Measurements from ENCODE around the gene DCC. TPM values are rescaled to one million over a fixed set of nuclear protein-coding genes. Genes with fewer than 3 reads are reported as not detected.

Gene DCC
- total RNA-seq, 3 donors from 2014 or later, result under 0.01 to 1.6 (median 0.15) TPM

- TF ChIP-seq POLR2AphosphoS5 (IDR thresholded peaks at IDR 0.05), result no peak
- TF ChIP-seq CTCF (IDR thresholded peaks at IDR 0.05), result no peak
- no peak for TF ChIP-seq POLR2A (IDR thresholded peaks at IDR 0.05)
- no peaks in the 10 kb centered on the region for H3K9me3 ChIP-seq
- no peak for DNase-seq (ENCODE audit: low spot score in 2 of 2)
- no peaks in the 10 kb centered on the region for H3K36me3 ChIP-seq
- no peak overlapping the region for H3K27ac ChIP-seq
- H3K27me3 ChIP-seq, result no peaks in the 10 kb centered on the region
- no peaks in the 10 kb centered on the region for H3K4me1 ChIP-seq
- no peak overlapping the region for H3K4me3 ChIP-seq
- intact Hi-C loops (cut with DNase I; ENCODE audit: low total_unique reads), result no loop called here
These were observed 338.6 kb downstream of the DCC start for GRCh38 chr18:52678551-52678950.

GRCh38 chr18:52679354-52679753, 339.4 kb downstream of the DCC start:
- no peak overlapping the region for H3K4me3 ChIP-seq
- intact Hi-C loops (cut with DNase I; ENCODE audit: low total_unique reads), result no loop called here
- TF ChIP-seq POLR2A (IDR thresholded peaks at IDR 0.05) (no peak), POLR2AphosphoS5 (IDR thresholded peaks at IDR 0.05) (no peak), CTCF (IDR thresholded peaks at IDR 0.05) (no peak)
- H3K36me3 ChIP-seq, result no peaks in the 10 kb centered on the region
- DNase-seq (ENCODE audit: low spot score in 2 of 2), result no peak
- no peaks in the 10 kb centered on the region for H3K27me3 ChIP-seq
- no peaks in the 10 kb centered on the region for H3K9me3 ChIP-seq
- H3K4me1 ChIP-seq, result no peaks in the 10 kb centered on the region
- no peak overlapping the region for H3K27ac ChIP-seq

GRCh38 chr18:52682260-52682659, 342.3 kb downstream of the DCC start:
- TF ChIP-seq POLR2AphosphoS5 (IDR thresholded peaks at IDR 0.05), result no peak
- TF ChIP-seq POLR2A (IDR thresholded peaks at IDR 0.05), result no peak
- no peak for TF ChIP-seq CTCF (IDR thresholded peaks at IDR 0.05)
- no peak overlapping the region for H3K4me3 ChIP-seq
- no peak overlapping the region for H3K27ac ChIP-seq
- H3K9me3 ChIP-seq, result no peaks in the 10 kb centered on the region
- intact Hi-C loops (cut with DNase I; ENCODE audit: low total_unique reads), result no loop called here
- no peaks in the 10 kb centered on the region for H3K36me3 ChIP-seq
- no peaks in the 10 kb centered on the region for H3K4me1 ChIP-seq
- DNase-seq (ENCODE audit: low spot score in 2 of 2), result no peak
- H3K27me3 ChIP-seq, result no peaks in the 10 kb centered on the region

GRCh38 chr18:52685316-52685715, 345.3 kb downstream of the DCC start:
- intact Hi-C loops (cut with DNase I; ENCODE audit: low total_unique reads), result no loop called here
- Histone ChIP-seq H3K9me3 (no peaks in the 10 kb centered on the region), H3K27ac (no peak overlapping the region), H3K4me3 (no peak overlapping the region), H3K36me3 (no peaks in the 10 kb centered on the region), H3K4me1 (no peaks in the 10 kb centered on the region), H3K27me3 (no peaks in the 10 kb centered on the region)
- TF ChIP-seq POLR2AphosphoS5 (IDR thresholded peaks at IDR 0.05), result no peak
- TF ChIP-seq CTCF (IDR thresholded peaks at IDR 0.05), result no peak
- no peak for TF ChIP-seq POLR2A (IDR thresholded peaks at IDR 0.05)
- DNase-seq (ENCODE audit: low spot score in 2 of 2), result no peak

GRCh38 chr18:52691841-52692240, 351.8 kb downstream of the DCC start:
- Histone ChIP-seq H3K36me3 (no peaks in the 10 kb centered on the region), H3K4me1 (no peaks in the 10 kb centered on the region), H3K4me3 (no peak overlapping the region), H3K27ac (no peak overlapping the region), H3K9me3 (no peaks in the 10 kb centered on the region), H3K27me3 (no peaks in the 10 kb centered on the region)
- TF ChIP-seq POLR2A (IDR thresholded peaks at IDR 0.05), result no peak
- DNase-seq (ENCODE audit: low spot score in 2 of 2), result no peak
- intact Hi-C loops (cut with DNase I; ENCODE audit: low total_unique reads), result no loop called here

- TF ChIP-seq POLR2AphosphoS5 (IDR thresholded peaks at IDR 0.05) (no peak), CTCF (IDR thresholded peaks at IDR 0.05) (no peak), POLR2A (IDR thresholded peaks at IDR 0.05) (no peak)
- intact Hi-C loops (cut with DNase I; ENCODE audit: low total_unique reads), result no loop called here
- no peaks in the 10 kb centered on the region for H3K27me3 ChIP-seq
These were observed 354.8 kb downstream of the DCC start for GRCh38 chr18:52694804-52695203.

More at GRCh38 chr18:52694804-52695203, 354.8 kb downstream of the DCC start:
- H3K9me3 ChIP-seq, result no peaks in the 10 kb centered on the region
- no peak overlapping the region for H3K4me3 ChIP-seq
- no peaks in the 10 kb centered on the region for H3K4me1 ChIP-seq
- DNase-seq (ENCODE audit: low spot score in 2 of 2), result no peak
- no peaks in the 10 kb centered on the region for H3K36me3 ChIP-seq
- H3K27ac ChIP-seq, result no peak overlapping the region
